ENCODE results near the gene GPATCH1. TPM values are rescaled to one million over a fixed set of nuclear protein-coding genes. Genes with fewer than 3 reads are reported as not detected.

The GPATCH1 gene
- total and polyA plus RNA-seq, 9 of the 15 experiments (the other 6 are each of a cell fraction or from before 2014, with no cell fraction given): 3.7 to 9.7 (median 7.7) TPM

GRCh38 chr19:33080761-33081681 lies at the start of gene GPATCH1 (continued):
- TF ChIP-seq ZMIZ1 (IDR thresholded peaks at IDR 0.05; ENCODE audit: low read depth in 2 of 2, low read length in 2 of 2) (0 out of 4 replicates have a peak, but pooled peaks of 1 of the 2 experiments have one; percentile 44), PML (IDR thresholded peaks at IDR 0.05; ENCODE audit: low read length) (peak; percentile 46; the same call in 1 of the 2 replicates), CTBP1 (IDR thresholded peaks at IDR 0.05; ENCODE audit: borderline replicate concordance) (peak; percentile 94), ZNF184 (CRISPR knock-in tag; IDR thresholded peaks at IDR 0.05) (no peak), RUNX1 (IDR thresholded peaks at IDR 0.05; ENCODE audit: low read depth) (no peak), MTA3 (IDR thresholded peaks at IDR 0.05; ENCODE audit: borderline replicate concordance) (peak; percentile 99), ZNF165 (CRISPR knock-in tag; IDR thresholded peaks at IDR 0.05; ENCODE audit: borderline replicate concordance) (no peak), ELF1 (tag; IDR thresholded peaks at IDR 0.05) (peak; percentile 96), RREB1 (CRISPR knock-in tag; IDR thresholded peaks at IDR 0.05) (0 out of 2 replicates have a peak, but pooled peaks have one; percentile 39), NEUROD1 (IDR thresholded peaks at IDR 0.05; ENCODE audit: borderline replicate concordance, low read depth, low read length, partially characterized antibody) (peak; percentile 82), ZNF232 (CRISPR knock-in tag; IDR thresholded peaks at IDR 0.05) (no peak), ARNT (IDR thresholded peaks at IDR 0.05) (no peak), ATF7 (IDR thresholded peaks at IDR 0.05) (peak; percentile 57), ZNF695 (CRISPR knock-in tag; IDR thresholded peaks at IDR 0.05) (no peak), ZNF780A (CRISPR knock-in tag; IDR thresholded peaks at IDR 0.05) (no peak), GABPA (tag; conservative IDR thresholded peaks at IDR 0.05; ENCODE audit: low read depth) (0 out of 2 replicates have a peak, but pooled peaks have one; percentile 16), ZNF586 (CRISPR knock-in tag; conservative IDR thresholded peaks at IDR 0.05) (no peak)

Data from K562 (cell line).